ENCODE measurements around the gene NCAPG.

- TF ChIP-seq CTCF (IDR thresholded peaks at IDR 0.05) (no peak), POLR2AphosphoS5 (IDR thresholded peaks at IDR 0.05) (no peak), EP300 (IDR thresholded peaks at IDR 0.05) (no peak), POLR2A (IDR thresholded peaks at IDR 0.05; ENCODE audit: low read depth) (no peak)
Observed at GRCh38 chr4:17894421-17894820, 83.6 kb downstream of the NCAPG start.
